ENCODE results near the gene STRBP. TPM values are rescaled to one million over a fixed set of nuclear protein-coding genes. Genes with fewer than 3 reads are reported as not detected.

STRBP gene
- total and polyA plus RNA-seq, 9 of the 15 experiments (the other 6 are each of a cell fraction or from before 2014, with no cell fraction given) = 27.7 to 84.0 (median 70.2) TPM

GRCh38 chr9:123302348-123303214 lies 34.2 kb upstream of the STRBP start:
- Histone ChIP-seq H4K20me1 (replicated peaks; ENCODE audit: control insufficient read depth, insufficient read depth, low read length) (no peaks in the 10 kb centered on the region), H3K4me2 (ENCODE audit: insufficient read depth, low read length) (peak overlapping the region; percentile 58), H3K9me1 (ENCODE audit: control insufficient read depth, insufficient read depth, low read length) (no peaks in the 10 kb centered on the region), H3K9me3 (replicated peaks; ENCODE audit: control insufficient read depth, insufficient read depth, low read depth, low read length) (no peaks in the 10 kb centered on the region), H3K27ac (ENCODE audit: extremely low read depth, low read depth, low read length) (peak overlapping the region; percentile 78), H3K27me3 (ENCODE audit: control insufficient read depth in 2 of 2, insufficient read depth in 2 of 2, low read length in 2 of 2) (no peaks in the 10 kb centered on the region), H3K4me1 (replicated peaks in 1 of 2; ENCODE audit: control insufficient read depth in 2 of 2, insufficient read depth in 2 of 2, low read length in 2 of 2) (peaks cover 70 to 84% of the 10 kb centered on the region in 2 experiments), H3K4me3 (no peak overlapping the region), H2AFZ (ENCODE audit: low read depth, low read length) (peak overlapping the region; percentile 84), H3K9ac (ENCODE audit: insufficient read depth in 1 of 2, low read depth in 2 of 2, low read length in 2 of 2) (peak overlapping the region; percentile 49 to 67; a peak in 3 of 4 replicates), H3K79me2 (ENCODE audit: control insufficient read depth, insufficient read depth, low read length) (no peaks in the 10 kb centered on the region; the same call in 2 of the 3 replicates), H3K36me3 (ENCODE audit: control insufficient read depth, insufficient read depth, low read length) (no peaks in the 10 kb centered on the region)
- ATAC-seq = peak; percentile 9
- no TSS peak for BruUV-seq (replicated peaks)
- peak; percentile 93 for FAIRE-seq
- POLR2A ChIA-PET = interaction anchor here (0.5 to 1.3 kb wide), 5 partner anchors 10 to 79 kb away, joined by 3 read pairs; no protein-coding TSS in a partner anchor
- CTCF ChIA-PET (ENCODE audit: low intra/inter-chr PET ratio) = no interaction called here
- intact Hi-C loops (cut with micrococcal nuclease) = no loop called here
- DNase-seq (ENCODE audit: extremely low read depth in 1 of 4, low spot score in 3 of 4) = peak in 2 of 4 experiments; percentile 17 to 81
- WGBS (ENCODE audit: insufficient coverage, low coverage, missing lambda C conversion rate) = 13% methylated on average over 17 of the region's 17 CpGs
- in situ Hi-C loops (cut with MboI) = no loop called here
- TF ChIP-seq IRF1 (CRISPR knock-in tag; IDR thresholded peaks at IDR 0.05; ENCODE audit: borderline replicate concordance) (no peak), EGR1 (conservative IDR thresholded peaks at IDR 0.05) (no peak), RBM17 (IDR thresholded peaks at IDR 0.05; ENCODE audit: borderline replicate concordance, low read depth, low read length) (no peak), NONO (IDR thresholded peaks at IDR 0.05; ENCODE audit: low read depth in 2 of 2, low read length in 1 of 2) (no peak), ZNF512 (tag; IDR thresholded peaks at IDR 0.05) (no peak), HIVEP1 (CRISPR knock-in tag; IDR thresholded peaks at IDR 0.05) (no peak), ZNF431 (CRISPR knock-in tag; IDR thresholded peaks at IDR 0.05) (no peak), CCNT2 (IDR thresholded peaks at IDR 0.05; ENCODE audit: borderline replicate concordance, extremely low read depth, insufficient read length, low read depth, low read length) (peak; percentile 61), ZSCAN32 (CRISPR knock-in tag; IDR thresholded peaks at IDR 0.05) (no peak), BHLHE40 (IDR thresholded peaks at IDR 0.05; ENCODE audit: low read length) (no peak), TRIM25 (IDR thresholded peaks at IDR 0.05; ENCODE audit: borderline replicate concordance) (no peak), BRD4 (IDR thresholded peaks at IDR 0.05) (no peak), CAMTA2 (CRISPR knock-in tag; conservative IDR thresholded peaks at IDR 0.05) (no peak), HES1 (IDR thresholded peaks at IDR 0.05; ENCODE audit: low read depth) (no peak; the same call in 1 of the 2 replicates), ZNF324 (CRISPR knock-in tag; IDR thresholded peaks at IDR 0.05) (no peak), POLR2B (IDR thresholded peaks at IDR 0.05; ENCODE audit: low read depth, partially characterized antibody) (no peak), NELFE (IDR thresholded peaks at IDR 0.05; ENCODE audit: insufficient read depth, insufficient read length) (no peak)

Measured in K562 (cell line).